HG02943 (cell line): Measurements from ENCODE around the gene CLIC5.

ENCODE experiments used
- ATAC-seq: cut with Tn5 transposase; IDR thresholded peaks from one replicate; pipeline ENCODE4 v1.9.1; 2021; ENCODE audit warnings: mild to moderate bottlenecking, low read depth, moderate library complexity; ENCODE audit not compliant: unreplicated experiment

CLIC5 gene

DNA sequence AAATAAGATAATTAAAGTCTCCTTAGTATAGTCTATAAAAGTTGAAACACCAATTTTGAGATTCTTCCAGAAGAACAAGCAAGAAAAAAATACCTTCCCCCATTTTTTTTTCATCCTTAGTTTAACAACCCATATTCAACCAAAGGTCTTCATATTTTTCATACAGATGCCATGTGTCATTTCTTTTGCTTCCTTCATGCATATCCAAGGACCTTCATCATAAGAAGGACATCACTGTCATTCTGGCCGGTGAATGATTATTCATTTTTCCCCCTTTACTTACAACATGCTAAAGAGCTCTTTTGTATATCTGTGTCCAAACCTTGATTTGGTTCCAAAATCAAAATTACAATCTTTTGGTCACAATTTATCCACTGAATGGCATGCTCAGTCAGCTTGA lies 21.3 kb upstream of the CLIC5 start:
- ATAC-seq = no peak

DNA sequence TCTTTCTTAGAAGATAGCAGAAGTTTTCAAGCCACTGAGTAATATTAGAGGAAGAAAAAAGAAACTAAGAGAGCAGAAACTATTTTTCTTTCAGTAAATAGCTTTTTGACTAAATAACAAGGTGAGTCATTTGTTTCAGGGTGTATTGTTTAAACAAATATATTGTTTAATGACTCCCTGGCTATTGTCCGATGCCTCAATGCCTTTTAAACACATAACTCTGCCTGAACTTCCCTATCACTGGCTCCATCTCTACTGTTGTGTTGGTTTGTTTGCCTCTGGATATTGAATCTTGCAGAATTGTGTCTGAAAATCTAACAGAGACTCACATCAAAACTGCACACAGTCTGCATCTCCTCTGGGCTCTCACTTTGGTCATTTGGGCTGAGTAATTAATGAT lies 19.6 kb upstream of the CLIC5 start:
- ATAC-seq = no peak

DNA sequence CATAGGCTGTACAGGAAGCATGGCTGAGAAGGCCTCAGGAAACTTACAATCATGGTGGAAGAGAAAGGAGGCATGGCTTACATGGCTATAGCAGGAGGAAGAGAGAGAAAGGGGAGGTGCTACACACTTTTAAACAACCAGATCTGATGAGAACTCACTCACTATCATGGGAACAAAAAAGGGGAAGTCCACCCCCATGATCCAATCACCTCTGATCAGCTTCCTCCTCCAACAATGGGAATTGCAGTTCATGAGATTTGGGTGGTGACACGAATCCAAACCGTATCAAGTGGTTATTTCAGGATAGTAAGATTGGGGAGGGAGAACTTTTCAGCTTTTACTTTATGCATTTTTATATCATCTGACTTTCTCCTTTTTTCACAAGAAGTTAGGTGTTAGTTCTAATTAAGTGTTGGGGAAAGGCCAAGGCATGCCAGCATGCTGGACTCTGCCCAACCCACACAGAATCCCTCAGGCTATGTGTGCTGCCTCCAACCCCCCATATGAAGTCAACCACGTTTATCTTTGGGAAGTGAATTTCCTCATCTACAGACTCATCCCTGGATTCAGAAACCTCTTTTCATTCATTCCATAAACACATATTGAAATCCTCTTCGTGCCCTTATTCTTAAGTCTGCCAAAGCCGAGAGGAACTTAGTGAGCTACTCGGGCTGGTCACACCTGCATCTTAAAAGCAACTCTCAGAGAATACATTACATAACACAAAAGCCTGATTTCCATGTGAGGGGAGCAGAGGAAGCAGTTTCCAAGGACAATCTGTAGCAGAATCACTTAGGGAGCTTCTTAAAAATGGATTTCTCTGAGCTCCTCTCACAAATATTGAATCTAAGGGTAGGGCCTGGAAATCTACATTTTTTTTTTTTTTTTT lies 16.7 kb upstream of the CLIC5 start:
- ATAC-seq = no peak

DNA sequence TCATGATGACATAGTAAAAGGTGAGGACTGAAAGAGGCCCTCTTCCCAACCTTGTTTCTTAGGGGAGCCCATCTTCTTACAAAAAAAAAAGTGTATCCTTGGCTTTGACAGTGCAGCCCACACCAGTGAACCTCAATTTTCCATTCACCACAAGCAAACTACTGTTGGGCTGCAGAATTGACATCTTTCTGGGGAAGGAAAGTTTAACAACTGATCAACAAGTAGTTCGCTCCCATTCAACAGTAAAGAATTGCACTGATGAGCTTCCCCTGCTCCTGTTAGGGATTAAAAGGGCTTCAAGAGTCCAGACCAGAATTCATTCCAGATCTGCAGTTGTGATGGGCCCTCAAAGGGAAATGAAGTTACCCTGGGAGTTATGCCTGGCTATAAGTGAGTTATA lies 13.9 kb upstream of the CLIC5 start:
- ATAC-seq = no peak

DNA sequence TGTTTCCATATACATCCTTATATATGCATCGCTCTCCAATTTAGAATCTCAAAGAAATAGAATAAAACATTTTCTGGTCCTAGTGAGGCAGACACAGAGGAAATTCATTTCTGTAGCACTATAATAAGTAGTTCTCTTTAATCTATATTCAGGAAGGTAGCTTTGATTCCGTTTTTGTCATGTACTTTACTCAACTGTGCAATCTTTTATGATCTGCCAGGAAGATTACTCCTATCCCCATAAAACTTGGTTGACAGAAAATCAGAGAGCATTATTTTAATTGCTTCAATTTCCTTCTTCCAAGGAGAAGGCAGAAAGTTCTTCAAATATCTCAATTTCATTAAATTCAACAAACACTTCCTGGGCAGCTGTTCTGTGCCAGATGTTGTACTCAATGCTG lies 10.6 kb upstream of the CLIC5 start:
- ATAC-seq = no peak

DNA sequence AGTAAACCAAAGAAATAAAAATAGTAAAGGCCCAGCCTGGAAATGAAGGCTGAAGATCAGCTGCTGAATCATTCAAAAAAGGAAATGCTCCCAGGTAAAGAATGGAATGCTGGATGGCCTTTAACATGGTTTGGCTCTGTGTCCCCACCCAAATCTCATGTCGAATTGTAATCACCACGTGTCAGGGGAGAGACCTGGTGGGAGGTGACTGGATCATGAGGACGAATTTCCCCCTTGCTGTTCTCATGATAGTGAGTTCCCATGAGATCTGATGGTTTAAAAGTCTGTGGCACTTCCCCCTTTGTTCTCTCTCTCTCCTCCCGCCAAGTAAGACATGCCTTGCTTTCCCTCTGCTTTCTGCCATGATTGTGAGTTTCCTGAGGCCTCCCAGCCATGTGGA lies 9.9 kb upstream of the CLIC5 start:
- ATAC-seq = no peak

DNA sequence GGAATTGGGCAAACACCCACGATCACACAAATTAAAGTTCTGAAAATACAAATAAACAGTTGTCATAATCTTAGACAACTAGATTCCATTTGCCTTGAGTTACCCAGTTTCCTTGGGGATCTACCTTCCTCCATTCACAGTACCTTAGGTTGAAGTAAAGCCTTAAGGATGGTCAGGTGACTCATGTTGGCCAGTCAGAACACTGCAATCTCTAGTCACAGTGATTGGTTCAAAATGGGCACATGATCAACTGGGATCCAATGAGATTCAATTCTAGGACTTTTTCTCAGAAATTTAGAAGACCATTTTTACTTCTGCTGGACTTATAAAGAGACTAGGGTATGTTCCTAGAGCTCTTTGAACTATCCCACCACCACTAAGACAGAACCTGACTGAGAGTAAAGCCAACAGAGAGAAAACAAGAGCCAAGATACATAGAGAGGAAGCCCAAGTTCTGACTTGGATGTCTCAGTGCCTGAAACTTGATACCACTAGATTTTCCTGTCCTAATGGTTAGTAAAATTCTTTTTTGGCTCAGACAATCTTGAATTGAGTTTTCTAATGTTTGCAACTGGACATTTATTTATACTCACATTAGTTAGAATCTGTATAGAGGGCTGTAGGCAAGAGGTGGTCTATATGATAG lies 8.6 kb upstream of the CLIC5 start:
- no peak for ATAC-seq

DNA sequence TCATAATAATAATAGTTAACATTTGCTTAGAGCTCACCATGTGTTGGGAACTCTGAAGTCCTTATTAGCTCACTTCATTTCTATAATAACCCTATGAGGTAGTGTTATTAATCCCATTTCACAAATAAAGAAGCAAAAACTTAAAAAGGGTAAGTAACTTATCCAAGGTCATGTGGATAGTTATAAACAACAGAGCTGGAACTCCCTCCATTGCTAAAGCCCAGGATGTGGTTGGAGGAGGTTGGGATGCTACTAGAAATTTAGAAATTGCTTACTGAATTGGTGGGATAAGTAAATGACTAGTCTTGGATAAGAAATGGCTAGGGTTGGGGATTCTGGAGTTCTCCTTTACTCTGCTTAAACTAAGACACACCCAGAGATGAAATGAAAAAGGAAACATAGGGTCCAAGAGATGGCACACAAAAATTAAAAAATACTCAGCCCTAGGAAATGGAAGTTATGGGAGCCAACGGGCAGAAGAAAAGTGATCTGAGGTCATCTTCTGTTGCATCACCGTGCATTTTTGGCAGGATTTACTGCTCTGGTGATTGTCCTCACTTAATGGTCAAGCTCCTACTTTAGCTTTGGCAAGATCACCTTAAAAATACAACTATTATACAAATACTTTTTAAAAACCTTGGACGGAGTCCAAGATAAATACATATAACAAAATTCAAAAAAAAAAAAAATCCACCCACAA lies 7.7 kb upstream of the CLIC5 start:
- no peak for ATAC-seq

DNA sequence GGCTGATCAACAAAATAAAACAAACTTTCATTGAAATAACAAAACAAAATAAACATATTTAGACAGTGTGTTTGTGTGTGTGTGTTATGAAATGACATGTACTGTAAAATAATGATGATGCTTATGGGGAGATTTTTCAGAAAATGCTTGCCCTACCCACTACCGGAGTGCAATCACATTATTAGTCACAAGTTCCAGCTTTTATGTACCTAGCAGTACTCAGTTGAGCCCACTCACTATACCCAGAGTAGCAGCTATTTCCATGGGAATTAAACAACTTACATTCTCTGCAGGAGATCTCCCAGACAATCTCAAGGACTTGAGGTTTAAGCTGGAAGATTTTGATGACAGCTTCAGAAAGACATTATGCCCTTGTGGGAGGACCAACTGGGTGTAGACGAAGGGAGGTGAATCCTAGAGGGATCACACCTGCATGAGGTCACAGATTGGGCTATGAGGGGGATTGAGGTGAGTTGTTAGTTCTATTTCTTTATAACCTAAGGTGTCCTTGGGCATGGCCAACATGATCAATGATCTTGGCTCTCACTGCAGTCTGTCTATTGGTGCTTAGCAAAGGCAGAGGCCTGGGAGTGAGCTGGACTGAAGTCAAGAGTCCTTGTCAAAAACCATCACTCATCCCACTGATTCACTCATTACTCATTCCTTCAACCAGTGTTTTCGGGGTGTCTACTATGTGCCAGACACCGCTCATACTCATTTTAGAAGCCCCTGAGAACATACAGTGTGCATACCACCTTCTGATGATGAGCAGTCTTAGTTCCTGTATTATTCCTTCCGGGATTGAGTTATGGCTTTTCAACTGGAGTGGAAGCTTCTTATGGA lies 6.7 kb upstream of the CLIC5 start:
- no peak for ATAC-seq

DNA sequence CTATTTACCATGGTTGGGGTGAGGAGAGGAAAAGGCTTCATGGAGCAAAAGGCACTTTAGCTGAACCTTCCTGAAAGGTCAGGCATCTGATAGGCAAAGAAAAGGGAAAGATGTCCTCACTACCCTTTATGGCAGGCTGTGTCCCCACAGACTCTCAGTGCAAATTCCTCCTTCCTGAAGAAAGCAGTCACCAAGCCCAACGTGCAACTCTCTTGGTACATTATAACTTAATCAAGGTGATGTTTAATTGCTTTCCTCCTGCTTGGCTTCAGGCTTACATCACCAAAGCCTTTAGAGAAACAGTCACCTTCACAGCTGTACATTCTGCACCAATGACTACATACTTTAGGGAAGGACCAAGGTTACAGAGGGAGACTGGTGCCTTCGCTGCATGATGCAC lies 2.1 kb upstream of the CLIC5 start:
- ATAC-seq = no peak

DNA sequence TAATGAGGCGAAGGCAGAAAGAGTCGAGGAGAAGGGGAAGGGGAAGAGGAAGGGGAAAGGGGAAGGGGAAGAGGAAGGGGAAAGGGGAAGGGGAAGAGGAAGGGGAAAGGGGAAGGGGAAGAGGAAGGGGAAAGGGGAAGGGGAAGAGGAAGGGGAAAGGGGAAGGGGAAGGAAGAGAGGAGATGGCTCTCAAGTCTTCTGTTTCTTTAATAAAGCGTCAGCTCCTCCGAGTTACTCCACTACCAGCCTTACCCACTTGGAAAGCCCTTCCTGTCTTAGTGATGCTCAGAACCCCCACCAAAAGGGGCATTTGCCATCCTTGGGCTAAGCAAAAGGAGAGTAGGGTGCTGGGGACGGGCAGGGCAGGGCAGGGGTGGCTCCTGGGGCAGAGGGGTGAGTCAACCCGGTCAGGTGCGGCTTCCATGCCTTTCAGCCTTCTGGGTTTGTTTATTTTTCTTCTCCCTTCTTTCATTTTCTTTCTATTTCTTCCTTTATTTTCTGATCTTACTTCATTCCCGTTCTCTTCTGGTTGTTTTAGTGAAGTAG lies 476 bp upstream of the CLIC5 start:
- no peak for ATAC-seq

DNA sequence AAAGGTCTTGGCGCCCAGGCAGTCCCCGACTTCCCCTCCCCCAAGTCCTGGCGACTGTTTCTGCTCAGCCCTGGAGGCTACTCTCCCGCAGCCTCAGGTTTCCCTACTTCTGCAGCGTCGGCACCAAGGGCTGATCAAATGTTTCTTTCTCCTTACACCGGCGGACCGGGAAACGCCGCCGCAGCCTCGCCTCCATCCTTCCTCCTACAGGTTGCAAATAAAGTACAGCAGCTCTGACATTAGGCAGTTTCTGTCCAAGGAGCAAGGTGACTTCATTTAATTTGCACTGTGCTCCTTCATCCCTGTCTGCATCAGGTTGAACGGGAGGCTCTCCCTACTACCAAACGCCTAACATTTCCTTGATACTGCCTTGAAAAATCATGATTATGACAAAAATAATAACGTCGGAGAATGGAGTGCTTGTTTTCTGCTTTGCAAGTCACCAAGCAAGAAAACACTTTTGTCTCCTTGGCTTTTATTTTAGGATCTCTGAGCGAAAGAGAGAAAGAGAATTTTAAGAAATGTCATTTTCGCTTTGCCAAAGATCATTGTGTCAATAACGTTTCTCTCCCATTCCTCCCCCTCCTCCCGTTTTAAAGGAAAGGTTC lies 1.0 kb downstream of the CLIC5 start:
- no peak for ATAC-seq

DNA sequence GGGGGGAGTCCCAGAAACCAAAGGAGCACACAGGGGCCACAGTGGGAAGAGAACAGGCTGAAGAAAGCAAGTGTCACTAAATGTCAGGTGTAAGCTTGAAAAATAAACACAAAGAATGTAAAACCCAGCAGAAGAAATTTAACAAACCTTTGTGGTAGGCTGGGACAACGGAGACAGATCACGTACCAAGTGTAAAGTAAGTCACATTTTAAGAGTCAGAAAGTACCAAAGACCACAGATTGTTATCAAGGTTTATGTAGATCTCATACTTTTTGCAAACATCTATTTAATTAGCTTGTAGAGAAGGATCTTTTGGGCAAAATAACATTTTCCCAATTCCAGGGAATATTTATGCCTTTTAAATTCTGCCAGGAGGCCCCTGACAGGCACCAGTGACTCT lies 1.6 kb downstream of the CLIC5 start:
- ATAC-seq = no peak

DNA sequence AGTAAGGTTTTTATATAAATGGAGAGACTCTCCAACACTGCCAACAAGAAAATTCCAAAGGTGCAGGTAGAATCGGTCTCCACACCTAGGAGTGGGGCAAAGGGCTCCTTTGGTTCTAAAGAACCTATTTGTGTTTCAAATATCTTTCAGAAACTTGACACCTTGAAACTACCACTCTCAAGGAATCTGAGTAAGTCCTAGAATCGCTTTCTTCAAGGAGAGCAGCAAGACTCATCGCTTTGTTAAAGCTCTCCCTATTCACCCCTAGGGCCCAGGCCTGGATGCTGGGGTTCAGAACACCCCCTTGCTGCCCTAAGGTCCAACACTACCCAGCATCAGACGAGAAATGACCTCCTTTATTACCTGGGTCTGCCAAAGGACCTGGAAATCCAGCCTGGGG lies 2.0 kb downstream of the CLIC5 start:
- no peak for ATAC-seq

DNA sequence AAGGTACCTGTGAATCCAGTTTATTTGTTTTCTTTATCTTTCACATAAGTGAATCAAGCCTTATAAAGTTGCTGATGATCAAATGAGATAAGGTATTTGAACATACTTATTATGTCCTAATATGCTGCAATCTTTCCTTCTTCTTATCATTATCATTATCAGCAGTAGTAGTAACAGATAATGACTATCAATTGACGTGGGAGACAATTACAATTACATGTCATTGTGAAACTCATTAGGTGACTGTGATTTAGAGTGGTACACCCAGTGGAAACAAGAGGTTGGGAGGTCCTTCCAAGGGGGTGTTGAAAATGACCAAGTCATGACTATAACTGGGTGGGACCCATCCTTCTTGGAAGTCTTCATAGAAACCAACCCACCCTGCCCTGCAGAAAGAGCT lies 2.8 kb downstream of the CLIC5 start:
- no peak for ATAC-seq

DNA sequence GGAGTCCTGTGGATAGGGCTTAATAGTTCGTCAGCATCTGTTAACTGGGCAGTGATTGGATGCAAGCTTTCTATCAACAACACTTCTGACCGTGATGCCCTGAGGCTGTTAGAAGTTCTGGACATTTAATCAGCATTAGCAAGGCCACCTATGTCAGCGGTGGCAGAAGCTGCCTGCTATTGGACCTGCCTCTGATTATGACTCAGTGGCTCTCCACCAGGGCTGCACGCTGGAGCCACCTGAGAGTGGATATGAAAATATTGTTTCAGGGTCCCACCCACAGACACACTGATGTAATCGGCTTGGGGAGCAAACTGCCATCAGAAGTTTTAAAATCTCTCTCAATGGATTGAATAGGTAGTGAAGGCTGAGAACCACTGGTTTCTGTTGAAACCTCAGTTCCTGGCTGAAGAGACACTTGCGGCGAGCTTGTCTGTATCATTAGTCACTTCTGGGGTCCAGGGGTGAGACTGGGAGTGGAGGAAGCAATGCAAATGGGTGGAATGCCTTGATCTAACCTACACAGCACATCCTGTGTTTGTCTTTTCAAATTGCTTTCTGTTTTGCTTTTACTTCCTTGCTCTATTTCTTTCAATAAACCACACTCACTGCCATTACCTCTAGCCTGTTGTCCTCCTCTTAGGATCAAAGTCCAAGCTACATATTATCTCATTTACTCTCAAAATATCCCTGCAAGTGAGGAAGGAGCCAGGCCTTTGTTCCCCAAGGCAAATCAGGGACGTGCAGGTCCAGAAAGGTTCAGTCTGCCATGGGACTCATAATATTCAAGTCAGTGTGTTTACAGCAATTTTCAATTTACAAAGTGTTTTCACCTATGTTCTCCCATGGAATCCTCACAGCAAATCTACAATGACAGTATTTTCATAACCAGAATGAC lies 4.2 kb downstream of the CLIC5 start:
- peak; percentile 97 for ATAC-seq

DNA sequence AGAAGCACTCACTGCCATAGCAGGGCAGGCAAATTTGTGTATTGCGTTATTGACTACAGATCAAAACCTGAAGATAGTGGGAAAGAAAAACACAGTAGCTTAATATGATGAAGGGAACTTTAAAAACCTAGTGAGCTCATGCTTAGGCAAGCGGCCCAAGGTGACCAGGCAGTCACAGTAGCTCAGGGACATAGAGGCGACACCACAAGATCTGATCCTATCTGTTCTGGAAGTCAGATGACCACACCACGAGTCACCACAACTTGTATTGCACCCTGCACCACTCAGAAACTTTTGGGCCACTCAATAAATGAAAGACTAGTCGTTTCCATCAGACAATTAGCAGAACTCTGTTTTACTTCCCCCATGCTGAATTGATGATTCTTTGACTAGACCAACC lies 4.9 kb downstream of the CLIC5 start:
- no peak for ATAC-seq

DNA sequence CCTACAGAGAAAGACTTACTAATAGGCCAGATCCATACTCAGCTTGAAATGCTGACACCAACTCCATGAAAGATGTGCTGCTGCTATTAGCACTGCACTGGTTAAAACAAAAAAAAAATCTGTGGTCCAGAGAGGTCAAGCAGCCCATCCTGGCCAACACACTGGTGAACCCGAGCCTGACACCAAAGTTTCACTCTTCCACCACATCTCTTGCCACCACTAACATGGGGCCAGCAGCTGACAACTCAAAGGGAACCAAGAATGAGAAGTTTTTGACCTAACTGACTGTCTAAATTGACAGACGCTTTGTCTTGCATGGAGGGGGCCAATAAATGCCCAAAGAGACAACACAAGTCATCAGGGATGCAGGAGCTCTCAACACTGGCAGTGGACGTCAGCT lies 5.4 kb downstream of the CLIC5 start:
- no peak for ATAC-seq

DNA sequence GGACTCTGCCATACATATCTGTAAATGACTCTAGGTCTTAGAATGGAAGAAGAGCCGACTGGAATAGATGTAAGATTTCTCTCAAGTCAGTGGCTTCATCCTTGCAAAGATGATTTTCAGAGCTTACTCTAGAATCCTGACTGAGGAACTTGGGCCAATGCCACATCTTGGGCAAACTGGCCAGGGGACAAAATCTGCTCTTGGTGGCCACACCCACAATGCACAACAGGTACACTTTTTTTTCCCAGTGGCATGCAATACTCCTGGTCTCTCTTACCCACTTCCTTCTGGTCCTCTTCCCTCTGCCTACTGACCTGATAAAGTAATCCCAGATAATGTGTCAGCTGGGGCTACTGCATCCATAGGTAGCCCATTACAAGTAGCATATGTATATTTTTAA lies 13.4 kb downstream of the CLIC5 start:
- no peak for ATAC-seq
